ENCODE results near the gene PITX3.
A peak's percentile ranks its signal among the peaks of the same experiment; 100 is the strongest.
"Not testable (repeated sequence)": the region's sequence is repeated elsewhere in the genome, so short reads cannot be mapped to it uniquely, and the experiment has no call there.

Gene PITX3

GRCh38 chr10:102255404-102255803 lies 14.1 kb upstream of the PITX3 start:
- DNase-seq (ENCODE audit: low read depth in 2 of 2) = no peak

GRCh38 chr10:102254426-102254825 lies 13.1 kb upstream of the PITX3 start:
- DNase-seq (ENCODE audit: low read depth in 2 of 2) = no peak

GRCh38 chr10:102252508-102252907 lies 11.2 kb upstream of the PITX3 start:
- DNase-seq (ENCODE audit: low read depth in 2 of 2) = not testable (repeated sequence)

GRCh38 chr10:102247734-102248133 lies 6.4 kb upstream of the PITX3 start:
- DNase-seq (ENCODE audit: low read depth in 2 of 2) = no peak

- DNase-seq (ENCODE audit: low read depth in 2 of 2) = no peak
Measured at GRCh38 chr10:102246261-102246660, 4.9 kb upstream of the PITX3 start.

- no peak for DNase-seq (ENCODE audit: low read depth in 2 of 2)
Measured at GRCh38 chr10:102245932-102246251, 4.6 kb upstream of the PITX3 start.

- DNase-seq (ENCODE audit: low read depth in 2 of 2) = peak; percentile 81 to 82
Measured at GRCh38 chr10:102245082-102245931, 4.0 kb upstream of the PITX3 start, which contains the start of gene GBF1. Gene GBF1, plus strand, starts transcription at chr10:102245532. Its CDS starts 13,407 bp downstream, at chr10:102258939.

GRCh38 chr10:102243309-102243708 lies 2.0 kb upstream of the PITX3 start:
- DNase-seq (ENCODE audit: low read depth in 2 of 2) = no peak

- no peak for DNase-seq (ENCODE audit: low read depth in 2 of 2)
Measured at GRCh38 chr10:102242118-102242485, 790 bp upstream of the PITX3 start.

- DNase-seq (ENCODE audit: low read depth in 2 of 2) = no peak
Measured at GRCh38 chr10:102241032-102241443, 274 bp downstream of the PITX3 start.

GRCh38 chr10:102240467-102241031 lies 763 bp downstream of the PITX3 start:
- no peak for DNase-seq (ENCODE audit: low read depth in 2 of 2)

- DNase-seq (ENCODE audit: low read depth in 2 of 2) = no peak
Measured at GRCh38 chr10:102237711-102238252, 3.5 kb downstream of the PITX3 start.

GRCh38 chr10:102236006-102236405 lies 5.3 kb downstream of the PITX3 start:
- DNase-seq (ENCODE audit: low read depth in 2 of 2) = no peak

- DNase-seq (ENCODE audit: low read depth in 2 of 2) = no peak
Measured at GRCh38 chr10:102235598-102235920, 5.8 kb downstream of the PITX3 start.

GRCh38 chr10:102234888-102235597 lies 6.3 kb downstream of the PITX3 start:
- DNase-seq (ENCODE audit: low read depth in 2 of 2) = no peak

GRCh38 chr10:102233997-102234396 lies 7.3 kb downstream of the PITX3 start:
- DNase-seq (ENCODE audit: low read depth in 2 of 2) = no peak

GRCh38 chr10:102231357-102232318 lies 9.7 kb downstream of the PITX3 start:
- peak; percentile 20 to 44 for DNase-seq (ENCODE audit: low read depth in 2 of 2)

- peak in 1 of 2 donors; percentile 30 for DNase-seq (ENCODE audit: low read depth in 2 of 2)
Measured at GRCh38 chr10:102230861-102231356, 10.4 kb downstream of the PITX3 start.

- DNase-seq (ENCODE audit: low read depth in 2 of 2) = no peak
Measured at GRCh38 chr10:102230264-102230860, 10.9 kb downstream of the PITX3 start.

GRCh38 chr10:102229810-102230263 lies 11.5 kb downstream of the PITX3 start:
- peak; percentile 73 to 74 for DNase-seq (ENCODE audit: low read depth in 2 of 2)

- DNase-seq (ENCODE audit: low read depth in 2 of 2) = no peak
Measured at GRCh38 chr10:102227050-102227449, 14.3 kb downstream of the PITX3 start.
